Ovary (tissue), 9 donors: ENCODE data around the gene ISG20L2. TPM values are rescaled to one million over a fixed set of nuclear protein-coding genes. Genes with fewer than 3 reads are reported as not detected.
A peak's percentile ranks its signal among the peaks of the same experiment; 100 is the strongest.

Experiments used
- DNase-seq, 5 donors: peaks; one replicate each; pipeline ENCODE4 v3.0.0-alpha.2; 2019 to 2020
- H3K27ac ChIP-seq, 2 donors: fragments of 200-600 bp; one replicate each; pipeline versions ENCODE4 v1.5.1 to v1.8.0; 2019 to 2022
- H3K27me3 ChIP-seq: fragments of 200-600 bp; one replicate; pipeline ENCODE4 v1.8.0; 2022
- H3K36me3 ChIP-seq: fragments of 200-600 bp; sonication (generic); one replicate; pipeline ENCODE4 v1.5.1; 2019
- H3K4me1 ChIP-seq: one replicate; pipeline ENCODE4 v1.8.1; 2013; ENCODE audit warnings: mild to moderate bottlenecking, moderate library complexity; ENCODE audit not compliant: insufficient read depth
- H3K4me3 ChIP-seq: fragments of 200-600 bp; sonication (generic); one replicate; pipeline ENCODE4 v1.5.1; 2017
- H3K9me3 ChIP-seq, 2 donors: fragments of 200-600 bp in 1 of 2; sonication (generic) in 1 of 2; one replicate each; pipeline versions ENCODE4 v1.5.1 to v1.8.1; 2013 to 2019; ENCODE audit warnings: mild to moderate bottlenecking in 1 of 2, moderate library complexity in 1 of 2
- CTCF ChIP-seq, 3 donors: fragments of 450-650 bp in 2 of 3; fragments of 200-600 bp in 1 of 3; IDR thresholded peaks; one replicate each; pipeline versions ENCODE4 v1.5.1 to v1.8.0; 2016 to 2022; ENCODE audit warnings: antibody characterized with exemption in 3 of 3, mild to moderate bottlenecking in 1 of 3
- EP300 ChIP-seq: sonication (generic); formaldehyde crosslinking; IDR thresholded peaks from one replicate; pipeline ENCODE4 v1.6.1; 2017; ENCODE audit warnings: antibody characterized with exemption
- POLR2A ChIP-seq: fragments of 450-650 bp; IDR thresholded peaks from one replicate; pipeline ENCODE4 v1.6.1; 2017; ENCODE audit warnings: antibody characterized with exemption, mild to moderate bottlenecking, moderate library complexity
- WGBS, 3 donors: extraction: QIAGEN DNeasy Blood & Tissue Kit in 1 of 3; methylation state at CpG; one replicate each; pipeline versions ENCODE4 v1.1.5 to v1.1.7; 2013 to 2017; 5-methylcytosine and 5-hydroxymethylcytosine counted together
- intact Hi-C, 4 donors: fragments of 100-400 bp; cut with DNase I; formaldehyde crosslinking; loops; one replicate each; pipeline versions ENCODE4 v1.11.0 to v1.15.1; 2022 to 2023
- polyA plus RNA-seq, 2 donors: library from polyadenylated mRNA; stranded (reverse); fragments of 200-250 nt in 1 of 2; fragments of 350-450 nt in 1 of 2; fragmentation: Illumina TruSeq in 1 of 2; extraction: RNeasy Lipid Tissue Mini Kit (QIAGEN cat#74804) in 1 of 2; gene quantifications; one replicate each; pipeline ENCODE4 v1.2.3, GENCODE V29; 2013 to 2014
- total RNA-seq, 7 donors: library from RNA; depleted of rRNA in 2 of 7; stranded (reverse); fragments of >200 nt in 2 of 7; fragmentation: NEBNext Ultra II Directional in 3 of 7; extraction: Animal tissue kit (Norgen Biotek cat#: 25700) in 3 of 7; gene quantifications; one replicate each; pipeline versions ENCODE4 v1.1.0 to v1.2.4, GENCODE V29; 2016 to 2023
- donor health status: DM: no; HTN: no; CAD: no; lungs with moderate emphysema.
- donor health status: DM: no; HTN: no; CAD: no.
- donor health status: Bipolar disorder and iron deficiency.
- donor health status: DM: yes; HTN: yes; CAD: no.
- donor health status: DM: no; HTN: no; CAD: no.
- donor health status: DM: yes; HTN: yes; CAD: no.

The ISG20L2 gene
- total and polyA plus RNA-seq, 9 donors: 11.7 to 58.7 (median 26.1) TPM

- Histone ChIP-seq H3K9me3 (no peaks in the 10 kb centered on the region), H3K4me1 (no peaks in the 10 kb centered on the region), H3K27ac (peak overlapping the region; percentile 33 to 52), H3K36me3 (no peaks in the 10 kb centered on the region), H3K27me3 (peaks cover 3% of the 10 kb centered on the region), H3K4me3 (peak overlapping the region; percentile 37)
- no peak for TF ChIP-seq POLR2A
- no peak for TF ChIP-seq EP300
- TF ChIP-seq CTCF (IDR thresholded peaks at IDR 0.05): no peak
- intact Hi-C loops: no loop called here
- WGBS, 3 donors: 10 to 13% (median 11%) methylated on average over 23 to 49 of the region's 49 CpGs
- DNase-seq: no peak
Observed at GRCh38 chr1:156676114-156676819, 52.3 kb downstream of the ISG20L2 start.

GRCh38 chr1:156675210-156676113 is 53.1 kb downstream of the ISG20L2 start:
- DNase-seq: peak in 1 of 5 donors; percentile 10
- H3K4me1 ChIP-seq: no peaks in the 10 kb centered on the region
- H3K27me3 ChIP-seq: peaks cover 3% of the 10 kb centered on the region
- peak overlapping the region; percentile 37 for H3K4me3 ChIP-seq
- 40 to 51% (median 45%) methylated on average over 18 of the region's 18 CpGs for WGBS, 3 donors
- H3K9me3 ChIP-seq: no peaks in the 10 kb centered on the region
- intact Hi-C loops: loop anchor here in 1 of 4 donors (2.0 kb wide), 1 partner anchor 15 kb away; no protein-coding TSS in a partner anchor
- H3K27ac ChIP-seq: peak overlapping the region in 1 of 2 donors; percentile 33
- no peak for TF ChIP-seq EP300
- TF ChIP-seq POLR2A: no peak
- TF ChIP-seq CTCF (IDR thresholded peaks at IDR 0.05): no peak
- H3K36me3 ChIP-seq: no peaks in the 10 kb centered on the region

- Histone ChIP-seq H3K4me1 (no peaks in the 10 kb centered on the region), H3K36me3 (no peaks in the 10 kb centered on the region), H3K27ac (no peak overlapping the region), H3K27me3 (peaks cover 3% of the 10 kb centered on the region), H3K9me3 (no peaks in the 10 kb centered on the region), H3K4me3 (no peak overlapping the region)
- TF ChIP-seq EP300 (no peak), CTCF (IDR thresholded peaks at IDR 0.05) (no peak), POLR2A (no peak)
- intact Hi-C loops: loop anchor here in 1 of 4 donors (2.0 kb wide), 1 partner anchor 13 kb away; no protein-coding TSS in a partner anchor
- WGBS, 3 donors: 32 to 55% (median 43%) methylated on average over 8 of the region's 8 CpGs
- DNase-seq: no peak
Observed at GRCh38 chr1:156673387-156674121, 55.0 kb downstream of the ISG20L2 start.

Other genes starting within 250 kb of the ISG20L2 start
- gene MEF2D, start 228.0 kb downstream of the ISG20L2 start, total RNA-seq: 10 to 100 TPM; 30.0 to 96.6 (median 64.0) TPM
- 10 to 100 TPM; 33.0 to 40.1 TPM for gene MEF2D, start 228.0 kb downstream of the ISG20L2 start, polyA plus RNA-seq
- gene IQGAP3, start 156.2 kb downstream of the ISG20L2 start, total RNA-seq: 1 to 10 TPM in 1 of 7 donors, under 1 TPM in 5, not detected in 1; 0.05 to 1.2 (median 0.30) TPM
- under 1 TPM; 0.18 to 0.60 TPM for gene IQGAP3, start 156.2 kb downstream of the ISG20L2 start, polyA plus RNA-seq
- gene TTC24, start 149.0 kb downstream of the ISG20L2 start, total RNA-seq: under 1 TPM in 1 of 7 donors, not detected in 6; 0.15 TPM
- under 1 TPM in 1 of 2 donors, not detected in 1; 0.12 TPM for gene TTC24, start 149.0 kb downstream of the ISG20L2 start, polyA plus RNA-seq
- gene NAXE, start 137.0 kb downstream of the ISG20L2 start, total RNA-seq: 10 to 100 TPM; 43.5 to 85.4 (median 65.4) TPM
- gene NAXE, start 137.0 kb downstream of the ISG20L2 start, polyA plus RNA-seq: 10 to 100 TPM; 57.8 to 75.0 TPM
- gene GPATCH4, start 127.3 kb downstream of the ISG20L2 start, total RNA-seq: 10 to 100 TPM; 11.1 to 45.1 (median 22.8) TPM
- gene GPATCH4, start 127.3 kb downstream of the ISG20L2 start, polyA plus RNA-seq: 10 to 100 TPM; 10.0 to 22.0 TPM
- gene HAPLN2, start 109.4 kb downstream of the ISG20L2 start, total RNA-seq: 1 to 10 TPM in 5 of 7 donors, under 1 TPM in 2; 0.30 to 1.9 (median 1.2) TPM
- gene HAPLN2, start 109.4 kb downstream of the ISG20L2 start, polyA plus RNA-seq: 1 to 10 TPM in 1 of 2 donors, not detected in 1; 1.1 TPM
- gene BCAN, start 86.6 kb downstream of the ISG20L2 start, total RNA-seq: 1 to 10 TPM in 2 of 7 donors, under 1 TPM in 2, not detected in 3; 0.20 to 2.2 (median 1.0) TPM
- under 1 TPM; 0.11 to 0.43 TPM for gene BCAN, start 86.6 kb downstream of the ISG20L2 start, polyA plus RNA-seq
- gene NES, start 51.4 kb downstream of the ISG20L2 start, total RNA-seq: 10 to 100 TPM in 3 of 7 donors, 1 to 10 TPM in 4; 3.5 to 32.9 (median 9.8) TPM
- 10 to 100 TPM; 13.5 to 31.7 TPM for gene NES, start 51.4 kb downstream of the ISG20L2 start, polyA plus RNA-seq
- gene CRABP2, start 23.2 kb downstream of the ISG20L2 start, total RNA-seq: 10 to 100 TPM in 3 of 7 donors, 1 to 10 TPM in 4; 1.8 to 31.5 (median 5.5) TPM
- 10 to 100 TPM in 1 of 2 donors, 1 to 10 TPM in 1; 1.4 to 22.9 TPM for gene CRABP2, start 23.2 kb downstream of the ISG20L2 start, polyA plus RNA-seq
- gene METTL25B, start 297 bp downstream of the ISG20L2 start, total RNA-seq: 10 to 100 TPM; 22.4 to 39.6 (median 33.2) TPM
- gene METTL25B, start 297 bp downstream of the ISG20L2 start, polyA plus RNA-seq: 10 to 100 TPM; 18.1 to 33.2 TPM
- 10 to 100 TPM; 23.1 to 83.3 (median 61.8) TPM for gene MRPL24, start 12.3 kb upstream of the ISG20L2 start, total RNA-seq
- 100 to 1,000 TPM in 1 of 2 donors, 10 to 100 TPM in 1; 71.3 to 173 TPM for gene MRPL24, start 12.3 kb upstream of the ISG20L2 start, polyA plus RNA-seq
- 100 to 1,000 TPM in 6 of 7 donors, 10 to 100 TPM in 1; 81.1 to 175 (median 146) TPM for gene HDGF, start 22.9 kb upstream of the ISG20L2 start, total RNA-seq
- 100 to 1,000 TPM; 104 to 184 TPM for gene HDGF, start 22.9 kb upstream of the ISG20L2 start, polyA plus RNA-seq
- gene PRCC, start 38.8 kb upstream of the ISG20L2 start, total RNA-seq: 10 to 100 TPM; 24.7 to 65.2 (median 50.9) TPM
- gene PRCC, start 38.8 kb upstream of the ISG20L2 start, polyA plus RNA-seq: 10 to 100 TPM; 38.6 to 72.5 TPM
- gene SH2D2A, start 88.1 kb upstream of the ISG20L2 start, total RNA-seq: 1 to 10 TPM in 4 of 7 donors, under 1 TPM in 3; 0.40 to 2.8 (median 1.4) TPM
- gene SH2D2A, start 88.1 kb upstream of the ISG20L2 start, polyA plus RNA-seq: under 1 TPM; 0.19 to 0.65 TPM
- gene INSRR, start 130.4 kb upstream of the ISG20L2 start, total RNA-seq: under 1 TPM in 1 of 7 donors, not detected in 6; 0.15 TPM
- gene INSRR, start 130.4 kb upstream of the ISG20L2 start, polyA plus RNA-seq: under 1 TPM in 1 of 2 donors, not detected in 1; 0.02 TPM
- gene NTRK1, start 132.1 kb upstream of the ISG20L2 start, total RNA-seq: under 1 TPM in 4 of 7 donors, not detected in 3; 0.34 to 0.92 (median 0.41) TPM
- gene NTRK1, start 132.1 kb upstream of the ISG20L2 start, polyA plus RNA-seq: under 1 TPM in 1 of 2 donors, not detected in 1; 0.11 TPM
- 10 to 100 TPM in 5 of 7 donors, 1 to 10 TPM in 2; 4.3 to 20.2 (median 12.3) TPM for gene PEAR1, start 165.0 kb upstream of the ISG20L2 start, total RNA-seq
- 10 to 100 TPM; 13.7 to 21.2 TPM for gene PEAR1, start 165.0 kb upstream of the ISG20L2 start, polyA plus RNA-seq
- gene LRRC71, start 191.9 kb upstream of the ISG20L2 start, total RNA-seq: 10 to 100 TPM in 1 of 7 donors, 1 to 10 TPM in 2, under 1 TPM in 2, not detected in 2; 0.36 to 11.1 (median 1.1) TPM
- under 1 TPM in 1 of 2 donors, not detected in 1; 0.07 TPM for gene LRRC71, start 191.9 kb upstream of the ISG20L2 start, polyA plus RNA-seq